Keratinocyte (primary cell): ENCODE measurements around the gene KLK1. TPM values are rescaled to one million over a fixed set of nuclear protein-coding genes. Genes with fewer than 3 reads are reported as not detected.

ENCODE experiments used
- DNase-seq: peaks from one replicate; pipeline ENCODE4 v3.0.0-alpha.2; 2011; ENCODE audit warnings: low read depth, missing footprints, low spot score
- FAIRE-seq: peaks from 2 replicates; lab custom pipeline; 2011; peaks lifted over from hg19 to GRCh38; lab: Jason Lieb, UNC
- H2AFZ ChIP-seq: 2 replicates; pipeline ENCODE4 v1.6.0; 2012; ENCODE audit warnings: low read length, control low read depth, inconsistent platforms; ENCODE audit not compliant: control insufficient read depth
- H3K27ac ChIP-seq: 2 replicates; pipeline ENCODE4 v1.5.1; 2011; ENCODE audit warnings: low read length; ENCODE audit not compliant: control insufficient read depth, insufficient read depth
- H3K27me3 ChIP-seq: 3 replicates; pipeline ENCODE4 v1.6.0; 2011; ENCODE audit warnings: low read length; ENCODE audit not compliant: control insufficient read depth, insufficient read depth; ENCODE audit errors: extremely low read depth
- H3K36me3 ChIP-seq, 2 experiments: 2 replicates in 1 of 2; 3 replicates in 1 of 2; pipeline ENCODE4 v1.5.1; 2011; ENCODE audit warnings: low read length in 2 of 2, mild to moderate bottlenecking in 1 of 2; ENCODE audit not compliant: control insufficient read depth in 2 of 2, insufficient read depth in 2 of 2; ENCODE audit errors: extremely low read depth in 1 of 2
- H3K4me1 ChIP-seq: 3 replicates; pipeline ENCODE4 v1.5.1; 2011; ENCODE audit warnings: low read length; ENCODE audit not compliant: control insufficient read depth, insufficient read depth; ENCODE audit errors: extremely low read depth
- H3K4me2 ChIP-seq: 3 replicates; pipeline ENCODE4 v1.6.0; 2011; ENCODE audit warnings: low read depth, low read length; ENCODE audit not compliant: control insufficient read depth, insufficient read depth; ENCODE audit errors: extremely low read depth
- H3K4me3 ChIP-seq, 3 experiments: fragments of 200-600 bp in 1 of 3; sonication (generic) in 1 of 3; 2 replicates in 2 of 3; 3 replicates in 1 of 3; pipeline ENCODE4 v1.5.1; 2011 to 2016; ENCODE audit warnings: low read length in 3 of 3, mild to moderate bottlenecking in 3 of 3, control low read depth in 2 of 3, inconsistent platforms in 1 of 3, low read depth in 1 of 3, mixed read lengths in 1 of 3, mixed run types in 1 of 3, moderate library complexity in 1 of 3; ENCODE audit not compliant: control insufficient read depth in 2 of 3, insufficient read depth in 2 of 3; ENCODE audit errors: extremely low read depth in 1 of 3
- H3K79me2 ChIP-seq: 2 replicates; pipeline ENCODE4 v1.6.0; 2012; ENCODE audit warnings: low read length; ENCODE audit not compliant: control insufficient read depth, insufficient read depth
- H3K9ac ChIP-seq: 3 replicates; pipeline ENCODE4 v1.6.0; 2011; ENCODE audit warnings: low read length; ENCODE audit not compliant: control insufficient read depth, insufficient read depth; ENCODE audit errors: extremely low read depth
- H3K9me1 ChIP-seq: 3 replicates; pipeline ENCODE4 v1.6.0; 2011; ENCODE audit warnings: low read length; ENCODE audit not compliant: control insufficient read depth, insufficient read depth; ENCODE audit errors: extremely low read depth
- H3K9me3 ChIP-seq: 2 replicates; pipeline ENCODE4 v1.5.1; 2012; ENCODE audit warnings: low read depth, low read length; ENCODE audit not compliant: control insufficient read depth
- H4K20me1 ChIP-seq: 3 replicates; pipeline ENCODE4 v1.6.0; 2011; ENCODE audit warnings: low read length; ENCODE audit not compliant: control insufficient read depth, insufficient read depth; ENCODE audit errors: extremely low read depth
- CTCF ChIP-seq, 3 experiments: IDR thresholded peaks in 1 of 3; conservative IDR thresholded peaks in 1 of 3; optimal IDR thresholded peaks in 1 of 3; 2 replicates in 2 of 3; 3 replicates in 1 of 3; pipeline versions ENCODE3 to v1.5.1; 2011; ENCODE audit warnings: low read length in 3 of 3, mild to moderate bottlenecking in 3 of 3, moderate library complexity in 2 of 3, control low read depth in 1 of 3, inconsistent platforms in 1 of 3; ENCODE audit not compliant: insufficient read depth in 2 of 3; ENCODE audit errors: extremely low read depth in 1 of 3
- EZH2 ChIP-seq: IDR thresholded peaks from one replicate; pipeline ENCODE4 v1.6.1; 2012; ENCODE audit warnings: inconsistent platforms, mild to moderate bottlenecking, low read length, moderate library complexity
- dilution Hi-C: fragments of 300-500 bp; cut with MboI; formaldehyde crosslinking; loops from one replicate; pipeline ENCODE4 v1.7.0; 2020; ENCODE audit warnings: low sequenced_read_pairs; ENCODE audit not compliant: extremely low pct_ligation_motif_present
- polyA minus RNA-seq, 3 experiments: library from RNA; depleted of rRNA, polyadenylated mRNA; stranded (reverse); fragments of >200 nt; gene quantifications; 1 replicate in 1 of 3; 2 replicates in 1 of 3; 3 replicates in 1 of 3; pipeline ENCODE4 v1.2.3, GENCODE V29; 2011
- polyA plus RNA-seq, 5 experiments: library from polyadenylated mRNA; depleted of rRNA in 3 of 5; stranded (reverse) in 3 of 5; stranded (forward) in 1 of 5; unstranded in 1 of 5; fragments of >200 nt; gene quantifications; 1 replicate in 1 of 5; 2 replicates in 3 of 5; 3 replicates in 1 of 5; pipeline versions ENCODE4 v1.2.1 to v1.2.3, GENCODE V29; 2011 to 2012; ENCODE audit warnings: missing spikeins in 2 of 5, low read depth in 1 of 5, low replicate concordance in 1 of 5

Gene KLK1
- 0.10 to 0.39 TPM (median 0.31 TPM) in 3 replicates for polyA plus RNA-seq
- 5.6 TPM for polyA plus RNA-seq (2011; ENCODE audit: low read depth)
- 0.09 and 0.18 TPM in 2 replicates for polyA plus RNA-seq (2011; cell fraction: cytosol; rRNA removed)
- 0.37 and 0.61 TPM in 2 replicates for polyA plus RNA-seq (2011; cell fraction: nucleus; rRNA removed)
- polyA plus RNA-seq (2012; ENCODE audit: low replicate concordance): 0.25 and 11.3 TPM in 2 replicates
- polyA minus RNA-seq: 0.48 to 0.66 TPM in 2 of 3 replicates, not detected in the other
- polyA minus RNA-seq (2011; cell fraction: cytosol; rRNA and poly(A)+ RNA removed): not detected
- not detected in 2 replicates for polyA minus RNA-seq (2011; cell fraction: nucleus; rRNA and poly(A)+ RNA removed)

- Histone ChIP-seq H3K27me3 (peaks cover 32% of the 10 kb centered on the region), H3K27ac (no peak within 1 kb of the TSS), H3K36me3 (no peaks in the 10 kb centered on the region), H3K9ac (no peak within 1 kb of the TSS), H2AFZ (no peak within 1 kb of the TSS), H3K4me1 (no peaks in the 10 kb centered on the region), H3K9me1 (no peaks in the 10 kb centered on the region), H4K20me1 (no peaks in the 10 kb centered on the region), H3K9me3 (no peaks in the 10 kb centered on the region), H3K4me2 (no peak within 1 kb of the TSS), H3K4me3 (no peak within 1 kb of the TSS), H3K79me2 (no peaks in the 10 kb centered on the region)
- TF ChIP-seq EZH2: no peak
- no peak for TF ChIP-seq CTCF (optimal IDR thresholded peaks at IDR 0.05 in 1 of 3, IDR thresholded peaks at IDR 0.05 in 1 of 3, conservative IDR thresholded peaks at IDR 0.05 in 1 of 3; ENCODE audit: extremely low read depth in 1 of 3, insufficient read depth in 2 of 3, low read length in 3 of 3)
- FAIRE-seq: no peak
- dilution Hi-C loops: no loop called here
- no peak for DNase-seq
These were observed at the start of gene KLK1 for GRCh38 chr19:50823389-50824042. Gene KLK1, minus strand, starts transcription at chr19:50823787. Its CDS starts 39 bp downstream, at chr19:50823748.

- Histone ChIP-seq H3K4me3 (no peak within 1 kb of the TSS), H3K4me2 (no peak within 1 kb of the TSS), H3K4me1 (no peaks in the 10 kb centered on the region), H3K9me3 (no peaks in the 10 kb centered on the region), H3K9me1 (no peaks in the 10 kb centered on the region), H3K36me3 (no peaks in the 10 kb centered on the region), H2AFZ (no peak within 1 kb of the TSS), H3K27me3 (peaks cover 31% of the 10 kb centered on the region), H3K9ac (no peak within 1 kb of the TSS), H3K79me2 (no peaks in the 10 kb centered on the region), H4K20me1 (no peaks in the 10 kb centered on the region), H3K27ac (no peak within 1 kb of the TSS)
- no peak for TF ChIP-seq CTCF (optimal IDR thresholded peaks at IDR 0.05 in 1 of 3, IDR thresholded peaks at IDR 0.05 in 1 of 3, conservative IDR thresholded peaks at IDR 0.05 in 1 of 3; ENCODE audit: extremely low read depth in 1 of 3, insufficient read depth in 2 of 3, low read length in 3 of 3)
- TF ChIP-seq EZH2: no peak
- FAIRE-seq (no peak), DNase-seq (no peak)
- dilution Hi-C loops: no loop called here
These were observed 49.5 kb upstream of the KLK1 start, which contains the start of gene KLK2 for GRCh38 chr19:50873056-50873455. Gene KLK2, plus strand, starts transcription at chr19:50873439. Its CDS starts 35 bp downstream, at chr19:50873474.
